ENCODE measurements around the gene POR.
"Not testable (repeated sequence)": the region's sequence is repeated elsewhere in the genome, so short reads cannot be mapped to it uniquely, and the experiment has no call there.

The POR gene

DNA sequence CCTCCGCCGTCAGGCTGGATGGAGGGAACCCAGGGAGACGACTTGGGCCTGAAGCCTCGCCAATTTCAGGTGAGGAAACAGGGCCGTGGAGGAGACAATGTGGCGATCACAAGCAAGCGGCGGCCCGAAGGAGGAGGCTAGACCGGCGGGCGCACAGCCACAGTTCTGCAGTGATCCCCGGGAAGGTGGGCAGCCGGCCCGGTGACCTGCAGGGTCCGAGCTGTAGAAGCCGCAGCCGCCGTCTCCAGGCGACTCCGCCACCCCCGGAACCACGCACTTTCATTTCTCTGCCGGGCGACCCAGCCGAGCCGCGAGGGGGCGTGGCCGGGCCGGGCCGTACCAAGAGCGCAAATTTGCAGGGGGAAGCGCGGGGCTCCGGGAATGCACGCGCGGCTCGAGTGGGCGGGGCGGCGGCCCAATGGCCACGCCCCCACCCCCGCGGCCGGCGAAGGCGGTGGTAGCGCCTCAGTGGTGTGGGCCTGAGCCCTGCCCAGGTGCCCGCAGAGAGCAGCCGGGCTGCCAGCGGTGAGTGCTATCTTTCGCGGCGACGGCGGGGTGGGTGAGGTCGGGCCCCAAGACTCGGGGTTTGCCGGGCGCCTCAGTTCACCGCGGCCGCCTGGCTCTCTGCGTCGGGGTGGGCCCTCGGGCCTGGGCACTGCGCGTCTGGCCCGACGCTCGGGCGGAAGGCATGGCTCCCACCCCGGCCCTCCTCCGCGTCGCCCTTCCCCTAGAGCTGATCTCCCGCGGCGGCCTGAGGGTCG, at the start of gene POR:
TSS of gene POR (plus strand) at position 501 of the 761 bp plus-strand sequence. CDS start 38,847 bp downstream, outside the sequence.
- peak; percentile 96 for DNase-seq

GRCh38 chr7:75866114-75866488, 48.9 kb upstream of the POR start:
- no peak for DNase-seq

GRCh38 chr7:75866489-75867389, 48.2 kb upstream of the POR start:
- DNase-seq = peak; percentile 59

GRCh38 chr7:75867390-75867717, 47.6 kb upstream of the POR start:
- no peak for DNase-seq

GRCh38 chr7:75868153-75868552, 46.8 kb upstream of the POR start:
- no peak for DNase-seq

DNA sequence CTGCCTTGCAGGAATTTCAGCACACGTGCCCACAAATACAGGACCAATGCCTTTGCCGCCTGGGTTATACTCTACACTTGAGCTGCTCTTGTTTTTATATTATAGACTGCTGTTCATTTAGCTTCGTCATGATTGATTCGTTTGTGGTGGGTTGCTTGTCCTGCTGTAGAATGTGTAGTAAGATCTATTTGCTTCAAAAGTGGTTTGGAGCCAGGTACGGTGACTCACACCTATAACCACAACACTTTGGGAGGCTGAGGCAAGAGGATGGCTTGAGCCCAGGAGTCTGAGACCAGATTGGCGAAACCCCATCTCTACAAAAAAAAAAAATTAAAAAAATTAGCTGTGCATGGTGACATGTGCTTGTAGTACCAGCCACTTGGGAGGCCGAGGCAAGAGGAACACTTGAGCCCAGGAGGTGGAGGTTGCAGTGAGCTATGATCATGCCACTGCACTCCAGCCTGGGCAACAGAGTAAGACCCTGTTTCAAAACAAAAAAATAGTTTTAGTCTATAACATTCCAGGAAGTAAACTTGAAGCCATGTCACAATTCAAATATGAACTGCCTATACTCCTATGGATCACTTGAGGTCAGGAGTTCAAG, 45.1 kb upstream of the POR start:
- no peak for DNase-seq

GRCh38 chr7:75870557-75871161, 44.3 kb upstream of the POR start:
- DNase-seq = no peak

- DNase-seq = no peak
These were observed 42.7 kb upstream of the POR start for GRCh38 chr7:75872073-75872782.

GRCh38 chr7:75874180-75874579, 40.8 kb upstream of the POR start:
- not testable (repeated sequence) for DNase-seq

DNA sequence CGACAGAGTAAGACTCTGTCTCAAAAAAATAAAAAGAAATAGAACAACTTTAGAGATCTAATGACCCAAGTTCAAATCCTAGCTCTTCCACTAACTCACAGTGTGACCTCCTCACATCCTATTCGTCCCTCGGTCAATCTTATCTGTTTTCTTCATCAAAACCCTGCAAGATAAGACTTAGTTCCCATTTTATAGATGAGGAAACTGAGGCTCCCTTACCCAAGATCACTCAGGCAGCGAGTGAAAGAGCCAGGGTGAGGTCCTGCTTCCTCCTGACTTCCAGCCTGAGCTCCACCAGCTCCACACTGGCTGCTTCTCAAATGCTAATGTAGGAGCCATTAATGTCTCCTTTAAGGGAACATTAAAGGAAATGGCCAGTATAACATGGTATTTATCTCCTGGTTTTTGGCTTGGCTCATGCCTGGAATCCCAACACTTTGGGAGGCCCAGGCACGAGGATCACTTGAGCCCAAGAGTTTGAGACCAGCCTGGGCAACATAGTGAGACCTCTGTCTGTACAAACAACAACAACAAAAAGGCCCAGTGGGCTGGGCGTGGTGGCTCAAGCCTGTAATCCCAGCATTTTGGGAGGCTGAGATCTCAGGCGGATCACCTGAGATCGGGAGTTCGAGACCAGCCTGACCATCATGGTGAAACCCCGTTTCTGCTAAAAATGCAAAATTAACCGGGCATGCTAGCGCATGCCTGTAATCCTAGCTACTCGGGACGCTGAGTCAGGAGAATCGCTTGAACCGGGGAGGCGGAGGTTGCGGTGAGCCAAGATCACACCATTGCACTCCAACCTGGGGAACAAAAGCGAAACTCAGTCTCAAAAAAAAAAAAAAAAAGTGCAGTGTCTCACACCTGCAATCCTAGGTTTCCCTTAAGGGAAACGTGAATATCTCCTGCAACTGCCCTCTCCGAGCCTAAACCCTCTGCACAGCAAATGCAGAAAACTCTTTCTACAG, 39.6 kb upstream of the POR start:
- DNase-seq = no peak

GRCh38 chr7:75876126-75876881, 38.7 kb upstream of the POR start:
- no peak for DNase-seq

DNA sequence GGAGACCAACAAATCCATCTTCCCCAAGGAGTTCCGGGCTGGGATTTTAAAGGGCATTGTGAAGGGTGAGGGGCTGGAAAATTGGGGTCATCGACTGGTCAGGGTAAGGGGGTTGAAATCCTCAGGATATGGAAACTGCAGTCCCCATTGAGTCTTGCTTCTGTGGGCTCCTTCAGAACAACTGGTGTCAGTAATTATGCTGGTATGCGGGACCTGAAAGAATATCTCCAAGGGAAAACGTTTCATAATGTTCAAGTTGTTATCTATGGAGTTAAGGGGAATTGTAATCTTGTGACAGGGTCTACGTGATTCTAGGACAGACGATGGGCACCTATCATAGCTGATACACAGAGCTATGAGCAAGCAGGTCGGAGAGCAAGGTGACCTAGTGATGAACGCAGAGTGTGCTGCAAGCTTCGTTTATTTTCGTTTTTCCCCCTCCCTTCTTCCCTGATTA, 36.6 kb upstream of the POR start:
- no peak for DNase-seq

- peak; percentile 98 for DNase-seq
These were observed 36.0 kb upstream of the POR start, which contains the start of gene RHBDD2 for GRCh38 chr7:75878769-75879611. Gene RHBDD2, plus strand, starts transcription at chr7:75879034. Its CDS starts 49 bp downstream, at chr7:75879083.

GRCh38 chr7:75879771-75880184, 35.2 kb upstream of the POR start:
- no peak for DNase-seq

GRCh38 chr7:75880242-75880641, 34.7 kb upstream of the POR start:
- no peak for DNase-seq

DNA sequence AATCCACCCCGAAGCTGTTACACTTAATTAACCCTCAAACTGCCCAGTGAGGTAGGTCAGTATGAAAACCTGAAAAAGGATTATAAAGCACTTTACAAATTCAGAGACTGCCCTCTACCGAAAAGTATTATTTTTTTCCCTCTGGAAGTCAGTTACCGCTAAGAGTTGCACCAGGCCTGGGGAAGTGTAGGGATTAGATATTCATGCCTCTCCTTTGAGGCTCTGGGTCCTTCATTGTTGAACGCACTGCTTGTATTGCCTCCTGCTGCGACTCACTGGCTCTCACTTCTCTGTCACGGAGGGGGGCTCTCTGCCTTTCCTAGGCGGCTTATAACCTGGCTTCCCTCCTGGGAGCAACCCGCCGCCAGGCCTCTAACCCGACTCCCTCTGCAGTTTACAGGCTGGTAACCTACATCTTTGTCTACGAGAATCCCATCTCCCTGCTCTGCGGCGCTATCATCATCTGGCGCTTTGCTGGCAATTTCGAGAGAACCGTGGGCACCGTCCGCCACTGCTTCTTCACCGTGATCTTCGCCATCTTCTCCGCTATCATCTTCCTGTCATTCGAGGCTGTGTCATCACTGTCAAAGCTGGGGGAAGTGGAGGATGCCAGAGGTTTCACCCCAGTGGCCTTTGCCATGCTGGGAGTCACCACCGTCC, 33.4 kb upstream of the POR start:
- no peak for DNase-seq

GRCh38 chr7:75883265-75883824, 31.6 kb upstream of the POR start:
- DNase-seq = not testable (repeated sequence)

GRCh38 chr7:75884476-75884875, 30.5 kb upstream of the POR start:
- DNase-seq = no peak

Data from right hindlimb (tissue), 1 donor.